HEK293 (cell line): ENCODE data around the gene ULBP2.

ENCODE experiments used
- CTCF ChIA-PET: fragments of 350-600 bp; formaldehyde crosslinking; extraction: SDS; loops from one replicate; lab custom pipeline; 2021; ENCODE audit warnings: antibody characterized with exemption; lab: Yijun Ruan, JAX
- POLR2A ChIA-PET: fragments of 300-600 bp; formaldehyde crosslinking; extraction: SDS; loops from one replicate; lab custom pipeline; 2020; ENCODE audit warnings: antibody characterized with exemption, inconsistent platforms; lab: Yijun Ruan, JAX
- H3K27ac ChIP-seq: fragments of 200-500 bp; sonication (Bioruptor generic); 2 replicates; pipeline ENCODE4 v1.5.1; 2014; ENCODE audit warnings: low read depth, low read length, control low read depth, inconsistent platforms; ENCODE audit errors: extremely low read depth
- H3K36me3 ChIP-seq, 2 experiments: fragments of 200-500 bp in 1 of 2; sonication (Bioruptor generic) in 1 of 2; 1 replicate in 1 of 2; 2 replicates in 1 of 2; pipeline ENCODE4 v1.5.1; 2014 to 2017; ENCODE audit warnings: inconsistent platforms in 2 of 2, low read length in 2 of 2; ENCODE audit not compliant: control insufficient read depth in 2 of 2, insufficient read depth in 1 of 2
- H3K4me1 ChIP-seq: fragments of 200-500 bp; sonication (Bioruptor generic); 2 replicates; pipeline ENCODE4 v1.5.1; 2014; ENCODE audit warnings: mild to moderate bottlenecking, low read length, inconsistent platforms; ENCODE audit not compliant: control insufficient read depth, insufficient read depth
- H3K4me3 ChIP-seq: 2 replicates; pipeline ENCODE4 v1.5.1; 2011; ENCODE audit warnings: low read depth, mild to moderate bottlenecking, control low read depth, low read length, moderate library complexity
- H3K9me3 ChIP-seq: fragments of 200-500 bp; sonication (Bioruptor generic); 2 replicates; pipeline ENCODE4 v1.5.1; 2014; ENCODE audit warnings: low read depth, low read length, inconsistent platforms; ENCODE audit not compliant: control insufficient read depth, insufficient read depth
- GLIS1 ChIP-seq: fragments of 450-650 bp; formaldehyde crosslinking; IDR thresholded peaks from 2 replicates; pipeline ENCODE4 v1.5.1; 2016; ENCODE audit warnings: missing biosample characterization, missing genetic modification characterization
- GLIS2 ChIP-seq: fragments of 450-650 bp; formaldehyde crosslinking; IDR thresholded peaks from 2 replicates; pipeline ENCODE4 v1.5.1; 2016; ENCODE audit warnings: missing biosample characterization, missing genetic modification characterization
- SCRT1 ChIP-seq: fragments of 450-650 bp; formaldehyde crosslinking; IDR thresholded peaks from 2 replicates; pipeline ENCODE4 v1.5.1; 2016; ENCODE audit warnings: missing biosample characterization, missing genetic modification characterization, borderline replicate concordance
- TCF7L2 ChIP-seq: IDR thresholded peaks from 2 replicates; pipeline ENCODE4 v1.6.1; 2011; ENCODE audit warnings: low read depth, mild to moderate bottlenecking, inconsistent platforms, low read length, moderate library complexity, borderline replicate concordance
- YY2 ChIP-seq: fragments of 450-650 bp; formaldehyde crosslinking; IDR thresholded peaks from 2 replicates; pipeline ENCODE4 v1.5.1; 2016; ENCODE audit warnings: missing biosample characterization, missing genetic modification characterization
- ZBTB48 ChIP-seq: fragments of 450-650 bp; formaldehyde crosslinking; IDR thresholded peaks from 2 replicates; pipeline ENCODE4 v1.5.1; 2016; ENCODE audit warnings: missing biosample characterization, missing genetic modification characterization
- ZNF146 ChIP-seq: fragments of 450-650 bp; formaldehyde crosslinking; IDR thresholded peaks from 2 replicates; pipeline ENCODE4 v1.5.1; 2016; ENCODE audit warnings: missing biosample characterization, missing genetic modification characterization
- ZNF239 ChIP-seq: fragments of 450-650 bp; formaldehyde crosslinking; IDR thresholded peaks from 2 replicates; pipeline ENCODE4 v1.5.1; 2016; ENCODE audit warnings: missing biosample characterization, missing genetic modification characterization
- ZNF302 ChIP-seq: fragments of 450-650 bp; formaldehyde crosslinking; IDR thresholded peaks from 2 replicates; pipeline ENCODE4 v1.5.1; 2016; ENCODE audit warnings: missing biosample characterization, missing genetic modification characterization, low read depth
- ZNF335 ChIP-seq: fragments of 450-650 bp; formaldehyde crosslinking; conservative IDR thresholded peaks from 2 replicates; pipeline ENCODE4 v1.5.1; 2016; ENCODE audit warnings: missing biosample characterization, missing genetic modification characterization
- ZNF596 ChIP-seq: fragments of 450-650 bp; IDR thresholded peaks from 2 replicates; pipeline ENCODE4 v1.5.0; 2018; ENCODE audit warnings: missing biosample characterization, mild to moderate bottlenecking, missing genetic modification characterization, moderate library complexity
- ZNF792 ChIP-seq: fragments of 450-650 bp; formaldehyde crosslinking; IDR thresholded peaks from 2 replicates; pipeline ENCODE4 v1.5.1; 2016; ENCODE audit warnings: missing biosample characterization, missing genetic modification characterization
- ZNF830 ChIP-seq: fragments of 450-650 bp; IDR thresholded peaks from 2 replicates; pipeline ENCODE4 v1.5.0; 2018; ENCODE audit warnings: missing biosample characterization, missing genetic modification characterization, low read depth, mild to moderate bottlenecking, moderate library complexity
- ZSCAN16 ChIP-seq: fragments of 450-650 bp; formaldehyde crosslinking; IDR thresholded peaks from 2 replicates; pipeline ENCODE4 v1.5.1; 2016; ENCODE audit warnings: missing biosample characterization, missing genetic modification characterization
- TF ChIP-seq, protein P1 (sequence below): fragments of 450-650 bp; formaldehyde crosslinking; IDR thresholded peaks from 2 replicates; pipeline ENCODE4 v1.5.1; 2016; ENCODE audit warnings: missing biosample characterization, missing genetic modification characterization, borderline replicate concordance
- TF ChIP-seq, protein P2 (sequence below): fragments of 450-650 bp; formaldehyde crosslinking; IDR thresholded peaks from 2 replicates; pipeline ENCODE4 v1.5.1; 2016; ENCODE audit warnings: missing biosample characterization, missing genetic modification characterization
- TF ChIP-seq, protein P3 (sequence below): sonication (generic); formaldehyde crosslinking; IDR thresholded peaks from 2 replicates; pipeline ENCODE4 v1.8.1; 2022; ENCODE audit warnings: mild to moderate bottlenecking, moderate library complexity, missing genetic modification reagents

ULBP2 gene

DNA sequence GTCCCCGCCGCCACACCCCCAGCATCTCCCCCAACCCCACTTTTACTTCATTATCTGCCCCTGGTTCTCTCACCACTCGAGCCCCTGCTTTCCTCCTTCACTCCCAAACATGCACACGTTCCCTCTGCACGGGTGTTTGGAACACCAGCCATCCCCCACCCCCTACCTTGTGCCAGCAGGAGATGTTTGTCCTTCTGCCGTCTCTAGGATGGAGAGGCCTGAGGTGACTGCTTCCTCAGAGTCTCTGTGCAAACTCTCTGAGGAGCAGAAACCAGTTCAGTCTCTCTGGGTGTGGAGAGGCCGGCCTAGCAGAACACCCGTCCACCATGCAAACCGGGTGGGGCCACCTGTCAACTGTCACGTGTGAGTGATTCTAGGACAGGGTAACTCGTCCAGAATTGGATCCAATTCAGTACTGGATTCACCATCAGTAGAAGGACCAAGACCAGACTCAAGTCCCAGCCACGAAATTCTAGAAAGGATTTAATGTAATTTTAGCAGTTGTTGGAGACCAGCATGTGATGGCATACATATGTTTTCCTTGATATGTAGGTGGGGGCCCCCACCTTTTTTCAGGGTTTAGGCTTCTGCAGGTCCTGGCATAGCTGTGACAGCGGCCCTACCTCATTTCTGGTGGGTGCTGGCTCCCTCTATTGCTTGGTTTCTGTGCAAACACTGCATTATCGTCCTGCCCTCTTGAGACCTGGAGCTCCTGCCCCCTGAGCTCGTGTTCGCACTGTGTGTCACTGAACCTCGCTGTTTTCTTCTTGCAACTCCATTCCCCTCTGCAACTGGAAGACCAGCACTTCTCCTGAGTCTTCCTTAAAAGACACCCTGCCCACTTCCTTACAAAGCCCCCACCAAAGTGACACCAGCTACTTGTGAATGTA lies 43.7 kb upstream of the ULBP2 start, which contains the start of gene RAET1E:
Gene RAET1E (minus strand): TSS at position 259 of the 890 bp plus-strand sequence. CDS start 7,212 bp downstream, outside the sequence.
- Histone ChIP-seq H3K4me3 (no peak within 1 kb of the TSS), H3K36me3 (no peaks in the 10 kb centered on the region), H3K4me1 (peaks cover 9% of the 10 kb centered on the region), H3K9me3 (no peaks in the 10 kb centered on the region), H3K27ac (no peak within 1 kb of the TSS)
- TF ChIP-seq GLIS2 (tag by site-specific recombination) (no peak), TCF7L2 (no peak)
- TF ChIP-seq, protein P1, sequence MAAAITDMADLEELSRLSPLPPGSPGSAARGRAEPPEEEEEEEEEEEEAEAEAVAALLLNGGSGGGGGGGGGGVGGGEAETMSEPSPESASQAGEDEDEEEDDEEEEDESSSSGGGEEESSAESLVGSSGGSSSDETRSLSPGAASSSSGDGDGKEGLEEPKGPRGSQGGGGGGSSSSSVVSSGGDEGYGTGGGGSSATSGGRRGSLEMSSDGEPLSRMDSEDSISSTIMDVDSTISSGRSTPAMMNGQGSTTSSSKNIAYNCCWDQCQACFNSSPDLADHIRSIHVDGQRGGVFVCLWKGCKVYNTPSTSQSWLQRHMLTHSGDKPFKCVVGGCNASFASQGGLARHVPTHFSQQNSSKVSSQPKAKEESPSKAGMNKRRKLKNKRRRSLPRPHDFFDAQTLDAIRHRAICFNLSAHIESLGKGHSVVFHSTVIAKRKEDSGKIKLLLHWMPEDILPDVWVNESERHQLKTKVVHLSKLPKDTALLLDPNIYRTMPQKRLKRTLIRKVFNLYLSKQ (tag by site-specific recombination): no peak
- TF ChIP-seq, protein P2, sequence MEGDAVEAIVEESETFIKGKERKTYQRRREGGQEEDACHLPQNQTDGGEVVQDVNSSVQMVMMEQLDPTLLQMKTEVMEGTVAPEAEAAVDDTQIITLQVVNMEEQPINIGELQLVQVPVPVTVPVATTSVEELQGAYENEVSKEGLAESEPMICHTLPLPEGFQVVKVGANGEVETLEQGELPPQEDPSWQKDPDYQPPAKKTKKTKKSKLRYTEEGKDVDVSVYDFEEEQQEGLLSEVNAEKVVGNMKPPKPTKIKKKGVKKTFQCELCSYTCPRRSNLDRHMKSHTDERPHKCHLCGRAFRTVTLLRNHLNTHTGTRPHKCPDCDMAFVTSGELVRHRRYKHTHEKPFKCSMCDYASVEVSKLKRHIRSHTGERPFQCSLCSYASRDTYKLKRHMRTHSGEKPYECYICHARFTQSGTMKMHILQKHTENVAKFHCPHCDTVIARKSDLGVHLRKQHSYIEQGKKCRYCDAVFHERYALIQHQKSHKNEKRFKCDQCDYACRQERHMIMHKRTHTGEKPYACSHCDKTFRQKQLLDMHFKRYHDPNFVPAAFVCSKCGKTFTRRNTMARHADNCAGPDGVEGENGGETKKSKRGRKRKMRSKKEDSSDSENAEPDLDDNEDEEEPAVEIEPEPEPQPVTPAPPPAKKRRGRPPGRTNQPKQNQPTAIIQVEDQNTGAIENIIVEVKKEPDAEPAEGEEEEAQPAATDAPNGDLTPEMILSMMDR (tag by site-specific recombination): peak; percentile 27; the same call in 1 of the 2 replicates
- CTCF ChIA-PET: interaction anchor here (1.0 to 1.1 kb wide), 3 partner anchors 29 to 57 kb away, joined by 3 to 5 read pairs (median 4); no protein-coding TSS in a partner anchor
- POLR2A ChIA-PET: no interaction called here

DNA sequence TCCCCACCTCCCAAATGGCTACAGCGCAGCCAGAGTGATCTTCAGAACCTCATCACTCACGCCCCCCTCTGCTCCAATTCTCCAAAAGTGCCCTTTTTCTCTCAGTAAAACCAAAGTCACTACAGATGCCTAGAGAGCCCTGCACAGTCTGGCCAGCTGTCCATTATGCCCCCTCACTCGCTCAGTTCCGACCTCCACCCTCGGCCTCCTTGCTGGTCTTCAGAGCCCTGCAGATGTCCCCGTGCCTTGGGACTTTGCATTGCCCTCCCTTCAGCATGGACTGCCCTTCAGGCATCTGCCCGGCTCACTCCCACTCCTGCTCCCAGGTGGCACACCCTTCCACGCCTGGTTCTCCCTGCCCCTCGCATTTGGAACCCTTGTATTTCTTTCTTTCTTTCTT lies 42.8 kb upstream of the ULBP2 start:
- Histone ChIP-seq H3K36me3 (no peaks in the 10 kb centered on the region), H3K27ac (no peak overlapping the region), H3K4me1 (peaks cover 9% of the 10 kb centered on the region)
- TF ChIP-seq ZBTB48 (tag by site-specific recombination) (no peak), ZSCAN16 (tag by site-specific recombination) (no peak), ZNF335 (tag by site-specific recombination) (no peak), YY2 (tag by site-specific recombination) (no peak), ZNF792 (tag by site-specific recombination) (no peak), ZNF239 (tag by site-specific recombination) (no peak)
- TF ChIP-seq, all 188 proteins: peak for 0
- ChIA-PET POLR2A (no interaction called here), CTCF (interaction anchor here (1.0 to 1.1 kb wide), 3 partner anchors 30 to 58 kb away, joined by 3 to 5 read pairs (median 4); no protein-coding TSS in a partner anchor)
- Histone ChIP-seq H3K4me3 (no peak overlapping the region), H3K9me3 (no peaks in the 10 kb centered on the region)

DNA sequence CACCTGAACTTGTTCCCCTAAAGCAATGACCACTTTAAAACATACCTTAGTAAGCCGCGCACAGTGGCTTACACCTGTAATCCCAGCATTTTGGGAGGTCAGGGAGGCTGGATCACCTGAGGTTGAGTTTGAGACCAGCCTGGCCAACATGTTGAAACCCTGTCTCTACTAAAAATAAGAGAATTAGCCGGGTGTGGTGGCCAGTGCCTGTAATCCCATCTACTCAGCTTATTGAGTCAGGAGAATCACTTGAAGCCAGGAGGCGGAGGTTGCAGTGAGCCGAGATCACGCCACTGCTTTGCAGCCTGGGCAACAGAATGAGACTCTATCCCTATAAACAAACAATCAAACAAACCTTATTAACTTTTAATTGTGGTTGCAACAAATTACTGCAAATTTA lies 42.3 kb upstream of the ULBP2 start:
- Histone ChIP-seq H3K4me3 (no peak overlapping the region), H3K4me1 (peaks cover 9% of the 10 kb centered on the region), H3K9me3 (no peaks in the 10 kb centered on the region), H3K27ac (no peak overlapping the region), H3K36me3 (no peaks in the 10 kb centered on the region)
- ChIA-PET CTCF (no interaction called here), POLR2A (no interaction called here)
- TF ChIP-seq SCRT1 (tag by site-specific recombination): no peak
- TF ChIP-seq GLIS1: no peak
- no peak for TF ChIP-seq ZNF302 (tag by site-specific recombination)
- no peak for TF ChIP-seq ZNF830 (tag by site-specific recombination)
- TF ChIP-seq ZNF146 (tag by site-specific recombination): no peak
- TF ChIP-seq ZNF596 (tag by site-specific recombination): no peak
- TF ChIP-seq, protein P3, sequence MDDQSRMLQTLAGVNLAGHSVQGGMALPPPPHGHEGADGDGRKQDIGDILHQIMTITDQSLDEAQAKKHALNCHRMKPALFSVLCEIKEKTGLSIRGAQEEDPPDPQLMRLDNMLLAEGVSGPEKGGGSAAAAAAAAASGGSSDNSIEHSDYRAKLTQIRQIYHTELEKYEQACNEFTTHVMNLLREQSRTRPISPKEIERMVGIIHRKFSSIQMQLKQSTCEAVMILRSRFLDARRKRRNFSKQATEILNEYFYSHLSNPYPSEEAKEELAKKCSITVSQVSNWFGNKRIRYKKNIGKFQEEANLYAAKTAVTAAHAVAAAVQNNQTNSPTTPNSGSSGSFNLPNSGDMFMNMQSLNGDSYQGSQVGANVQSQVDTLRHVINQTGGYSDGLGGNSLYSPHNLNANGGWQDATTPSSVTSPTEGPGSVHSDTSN (CRISPR knock-in tag): no peak
